Renal cortex interstitium (tissue), 11 donors: ENCODE data around the gene GAL3ST3. TPM values are rescaled to one million over a fixed set of nuclear protein-coding genes. Genes with fewer than 3 reads are reported as not detected.
A peak's percentile ranks its signal among the peaks of the same experiment; 100 is the strongest.
"Not testable (repeated sequence)": the region's sequence is repeated elsewhere in the genome, so short reads cannot be mapped to it uniquely, and the experiment has no call there.

Experiments used
- DNase-seq, 11 donors: peaks; one replicate each; pipeline ENCODE4 v3.0.0-alpha.2; 2013; ENCODE audit warnings: low read depth in 9 of 11, low spot score in 4 of 11; ENCODE audit errors: extremely low read depth in 1 of 11
- polyA plus RNA-seq, 3 donors: library from polyadenylated mRNA; unstranded; fragments of 120-200 nt; gene quantifications; one replicate each; pipeline ENCODE4 v1.2.1, GENCODE V29; 2013; ENCODE audit not compliant: insufficient read length in 3 of 3

The GAL3ST3 gene
- polyA plus RNA-seq, 3 donors, result 3.6 to 6.7 (median 6.6) TPM

DNA sequence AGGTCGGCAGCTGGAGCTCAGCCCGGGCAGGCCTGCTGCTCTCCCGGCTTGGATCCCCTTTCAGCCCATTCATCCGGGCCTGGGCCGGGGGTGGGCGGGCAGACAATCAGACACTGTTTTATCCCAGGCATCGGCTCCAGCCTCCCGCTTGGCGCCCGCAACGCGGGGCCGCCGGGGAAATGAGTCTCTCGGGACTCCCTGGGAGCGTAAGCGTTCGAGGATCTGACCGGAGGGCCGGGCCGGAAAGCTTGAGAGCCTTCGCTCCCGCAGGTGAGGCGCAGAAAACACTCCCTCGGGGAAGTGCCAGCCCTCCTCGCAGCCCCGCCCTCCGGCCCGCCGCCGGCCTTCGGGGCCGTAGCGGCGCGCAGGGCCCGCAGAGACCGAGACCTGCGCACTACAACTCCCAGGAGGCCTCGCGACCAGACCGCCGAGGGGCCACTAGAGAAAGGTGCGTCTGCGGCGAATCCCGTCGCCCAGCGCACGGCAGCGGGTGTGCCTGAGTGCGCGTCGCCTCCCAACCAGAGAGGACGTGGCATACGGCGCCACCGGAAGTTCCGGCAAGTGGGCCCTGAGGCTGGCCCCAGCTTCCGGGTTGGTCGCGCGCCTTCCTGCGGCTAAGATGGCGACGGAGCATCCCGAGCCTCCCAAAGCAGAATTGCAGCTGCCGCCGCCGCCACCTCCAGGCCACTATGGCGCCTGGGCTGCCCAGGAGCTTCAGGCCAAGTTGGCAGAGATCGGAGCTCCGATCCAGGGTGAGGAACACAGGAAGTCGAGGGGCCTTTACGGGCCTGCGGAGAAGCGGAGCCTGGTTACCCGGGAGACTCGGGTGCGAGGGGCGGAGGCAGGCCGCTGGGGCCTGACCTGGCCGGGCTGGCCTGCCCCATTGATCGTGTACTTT lies 3.1 kb upstream of the GAL3ST3 start, which contains the start of gene SF3B2:
Gene SF3B2, plus strand, starts transcription at position 599 of the 898 bp plus-strand sequence. Its CDS starts 21 bp downstream, at position 620.
- peak; percentile 89 to 98 (median 97) for DNase-seq

DNA sequence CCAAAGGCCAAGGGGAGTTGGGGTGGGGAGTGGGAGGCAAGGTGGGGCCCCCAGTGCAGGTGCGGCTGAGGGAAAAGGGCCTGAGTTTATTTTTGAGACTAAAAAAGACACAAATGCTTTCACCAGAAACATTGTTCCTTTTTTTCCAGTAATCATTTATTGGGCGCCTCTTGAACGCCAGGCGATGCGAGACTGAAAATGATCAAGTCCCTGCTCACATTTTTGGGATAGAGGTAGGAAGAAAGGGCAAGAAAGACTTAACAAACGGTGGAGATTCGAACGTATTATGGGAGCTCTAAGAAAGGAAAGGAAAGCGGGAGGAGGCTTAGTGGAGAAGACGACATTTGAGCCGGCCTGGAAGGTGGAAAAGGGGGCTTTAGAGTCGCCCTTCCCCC lies 2.4 kb upstream of the GAL3ST3 start:
- no peak for DNase-seq

DNA sequence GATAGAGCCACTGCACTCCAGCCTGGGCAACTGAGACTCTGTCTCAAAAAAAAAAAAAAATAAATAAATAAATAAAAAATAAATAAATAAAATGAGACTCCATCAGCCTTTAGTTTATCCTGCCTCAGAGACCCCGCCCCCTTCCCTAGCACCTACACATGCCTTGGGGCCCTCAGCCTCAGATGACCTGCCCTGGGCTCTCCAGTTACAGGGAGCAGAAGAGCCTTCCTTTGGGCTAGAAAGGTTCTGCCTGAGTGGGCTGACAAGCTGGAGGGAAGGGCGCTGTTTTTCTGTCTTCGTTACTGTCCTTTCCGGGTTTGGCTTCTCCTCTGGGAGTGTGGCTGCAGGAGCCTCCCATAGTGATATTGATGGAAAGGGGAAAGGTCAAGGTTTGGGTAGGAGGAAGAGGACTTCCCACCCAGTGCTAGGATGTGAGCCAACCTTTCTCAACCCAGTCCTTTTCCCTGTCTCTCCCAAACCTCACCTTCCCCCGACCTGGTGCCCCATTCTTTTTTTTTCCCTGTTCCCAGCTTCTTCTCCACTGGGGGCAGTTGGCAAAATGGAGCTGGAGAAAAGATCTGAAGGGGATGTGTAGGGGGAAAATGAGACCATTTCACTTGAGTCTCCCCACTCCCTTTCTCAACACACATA lies 1.7 kb upstream of the GAL3ST3 start:
- no peak for DNase-seq

DNA sequence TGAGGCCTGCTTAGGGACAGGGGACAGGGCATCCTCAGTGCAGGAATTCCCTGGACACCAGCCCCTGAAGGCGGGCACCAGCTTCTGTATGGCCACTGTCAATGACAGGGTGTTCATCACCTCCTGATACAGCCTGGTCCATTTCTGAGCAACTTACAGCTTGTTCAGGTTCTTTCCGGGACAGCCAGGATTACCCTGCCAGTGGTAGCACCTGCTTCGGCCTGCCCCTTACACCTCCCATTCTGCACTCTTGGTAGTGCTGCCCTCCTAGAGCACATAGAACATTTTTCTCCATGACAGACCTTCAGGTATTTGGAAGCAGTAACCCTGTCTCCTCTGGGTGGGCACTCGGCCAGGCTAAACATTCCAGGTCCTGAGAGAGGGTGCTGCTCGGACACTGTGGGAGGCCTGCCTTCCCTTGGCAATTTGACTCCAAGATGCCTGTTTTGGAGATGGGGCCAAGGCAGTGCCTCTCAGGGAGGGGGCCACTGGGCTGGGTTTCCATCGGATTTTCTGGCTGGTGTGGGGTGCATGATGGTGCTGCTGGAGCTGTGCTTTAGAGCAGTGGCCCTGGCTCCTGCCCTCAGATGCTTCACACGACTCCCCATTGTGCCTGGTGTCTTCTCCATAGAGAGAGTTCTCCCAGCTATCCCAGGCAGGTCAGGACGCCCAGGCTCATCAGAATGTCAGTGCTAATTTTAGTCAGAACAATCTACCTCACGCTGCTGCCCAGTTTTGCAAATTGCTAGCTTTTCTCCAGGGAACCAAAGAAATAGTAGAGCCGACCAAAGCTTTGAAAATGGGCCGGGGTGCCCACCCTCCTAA lies 1.2 kb downstream of the GAL3ST3 start:
- no peak for DNase-seq

DNA sequence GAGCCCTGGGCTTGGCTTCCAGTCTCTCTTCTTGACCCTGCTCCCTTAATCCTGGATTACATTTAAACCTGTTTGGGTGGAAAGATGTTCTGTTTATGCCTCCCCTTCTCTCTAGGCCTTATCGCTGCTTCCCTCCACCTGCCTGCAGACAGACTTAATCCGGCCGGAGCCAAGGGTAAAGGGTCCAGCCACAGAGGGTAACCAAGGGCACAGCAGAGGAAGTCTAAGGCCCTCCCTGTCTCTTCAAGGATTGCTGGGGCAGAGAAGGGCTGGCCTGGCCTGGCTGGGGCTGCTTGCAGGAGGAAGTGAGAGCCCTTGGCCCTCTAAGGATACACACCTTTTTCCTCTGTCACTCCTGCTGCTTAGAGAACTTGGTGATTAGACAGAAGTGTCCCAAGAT lies 2.1 kb downstream of the GAL3ST3 start:
- DNase-seq, result no peak

DNA sequence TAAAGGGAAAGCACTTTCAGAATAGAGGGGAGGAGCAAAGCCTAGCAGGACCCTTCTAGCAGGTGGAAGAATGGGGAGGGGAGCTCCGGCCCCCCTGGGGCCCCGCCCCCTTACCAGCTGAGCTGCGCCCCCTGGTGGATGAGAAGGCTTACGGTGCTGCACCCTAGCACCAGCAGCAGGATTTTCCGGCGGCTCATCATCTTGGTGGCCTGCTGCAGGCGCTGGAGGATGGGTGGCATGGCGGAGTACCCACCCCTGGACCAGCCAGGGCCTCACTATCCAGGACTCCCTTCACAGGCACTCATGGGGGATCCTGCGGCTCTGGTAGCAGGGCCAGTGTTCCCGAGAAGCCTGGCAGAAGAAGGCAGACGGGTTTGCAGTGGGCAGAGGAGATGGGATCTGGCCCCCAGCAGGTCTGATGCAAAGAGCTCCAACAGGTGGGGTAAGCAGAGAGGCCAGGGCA lies 3.8 kb downstream of the GAL3ST3 start:
- peak in 9 of 11 donors; percentile 46 to 72 (median 64) for DNase-seq

DNA sequence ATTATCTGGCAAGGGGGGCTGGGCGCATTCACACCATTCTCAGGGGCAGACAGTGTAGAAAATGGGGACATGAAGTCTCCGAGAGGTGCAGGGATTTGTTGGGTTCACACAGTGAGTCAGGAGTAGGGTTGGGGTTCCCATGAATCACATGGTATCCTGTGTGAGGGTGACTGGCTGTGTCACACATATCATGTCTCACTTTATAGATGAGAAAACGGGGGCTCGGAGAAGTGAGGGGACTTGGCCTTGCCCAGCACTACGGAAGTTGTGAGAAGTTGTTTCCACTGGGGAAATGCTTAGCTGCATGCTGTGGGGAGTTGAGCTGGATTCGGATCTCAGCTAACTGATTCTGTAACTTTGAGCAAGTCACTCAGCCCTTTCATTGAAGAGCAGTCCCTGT lies 4.2 kb downstream of the GAL3ST3 start:
- no peak for DNase-seq

DNA sequence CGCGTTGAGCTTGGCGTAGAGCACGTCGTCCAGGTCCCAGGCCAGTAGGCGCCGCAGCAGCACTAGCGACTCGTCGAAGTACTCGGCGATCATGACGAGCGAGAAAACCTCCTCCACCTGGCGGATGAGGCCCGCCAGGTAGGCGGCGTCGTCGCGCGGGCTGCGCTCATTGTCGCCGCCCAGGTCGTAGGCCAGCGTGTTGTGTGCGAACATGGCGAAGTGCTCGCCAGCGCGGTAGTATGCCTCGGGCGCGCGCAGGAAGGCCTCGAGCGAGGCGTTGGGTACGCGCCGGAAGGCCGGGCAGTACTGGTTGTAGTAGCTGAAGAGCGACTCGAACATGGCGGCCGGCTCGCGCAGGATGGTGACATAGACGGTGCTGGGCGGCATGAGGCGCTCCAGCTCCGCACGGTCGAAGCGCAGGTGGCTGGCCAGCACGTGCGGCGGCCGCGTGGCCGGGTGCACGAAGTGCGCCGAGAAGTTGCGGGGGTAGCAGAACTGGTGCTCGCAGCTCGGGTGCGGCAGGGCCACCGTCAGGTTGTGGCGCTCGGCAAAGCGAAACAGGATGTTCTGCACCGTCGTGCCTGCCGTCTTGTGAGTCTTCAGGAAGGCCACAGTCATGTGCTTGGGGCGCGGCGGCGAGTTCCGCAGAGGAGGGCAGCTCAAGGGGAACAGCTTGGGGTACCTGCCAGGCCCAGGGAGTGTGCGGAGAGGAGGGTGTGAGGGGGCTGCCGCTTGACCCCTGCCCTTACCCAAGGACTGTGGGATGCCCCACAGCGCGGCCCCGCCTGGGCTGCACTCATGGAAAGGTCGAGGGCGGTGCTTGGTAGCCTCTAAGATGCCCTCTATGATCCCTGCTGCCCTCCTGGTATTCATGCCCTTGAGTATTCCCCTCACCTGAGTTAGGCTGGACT lies 5.7 kb downstream of the GAL3ST3 start:
- no peak for DNase-seq

DNA sequence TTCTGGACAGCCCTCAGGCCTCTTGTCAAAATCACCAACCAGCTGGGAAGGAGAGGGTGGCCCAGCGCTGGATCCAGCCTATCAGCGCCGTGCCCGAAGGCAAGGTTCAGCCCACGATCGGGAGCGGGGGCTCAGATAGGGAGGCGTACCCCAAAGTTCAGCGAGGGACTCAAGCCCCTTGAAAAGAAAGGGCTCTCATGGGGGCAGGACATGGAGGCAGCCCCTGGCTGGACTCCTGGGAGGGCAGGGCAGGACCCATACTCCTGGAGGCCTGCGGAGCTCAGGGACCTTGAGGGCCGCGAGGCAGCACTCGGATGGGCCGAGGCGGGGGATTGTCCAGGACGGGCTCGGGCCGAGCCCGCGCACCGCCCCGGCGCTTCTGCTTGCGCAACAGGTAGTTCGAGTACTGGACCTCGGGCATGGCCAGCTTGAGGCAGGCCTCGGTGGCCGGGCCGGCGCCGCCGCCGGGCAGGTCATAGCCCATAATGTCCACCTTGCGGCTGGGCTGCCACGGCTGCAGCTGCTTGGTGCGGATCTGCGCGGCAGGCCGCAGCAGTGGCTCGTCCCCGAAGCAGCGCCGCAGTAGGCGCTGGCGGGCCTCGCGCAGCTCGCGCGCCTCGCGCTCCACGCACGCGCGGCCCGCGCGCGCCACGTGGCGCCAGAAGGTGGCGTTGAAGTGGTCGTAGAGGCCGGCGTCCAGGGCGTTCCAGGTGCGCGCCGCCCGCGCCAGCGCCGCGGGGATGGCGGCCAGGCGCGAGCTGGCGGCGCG lies 6.5 kb downstream of the GAL3ST3 start:
- no peak for DNase-seq

DNA sequence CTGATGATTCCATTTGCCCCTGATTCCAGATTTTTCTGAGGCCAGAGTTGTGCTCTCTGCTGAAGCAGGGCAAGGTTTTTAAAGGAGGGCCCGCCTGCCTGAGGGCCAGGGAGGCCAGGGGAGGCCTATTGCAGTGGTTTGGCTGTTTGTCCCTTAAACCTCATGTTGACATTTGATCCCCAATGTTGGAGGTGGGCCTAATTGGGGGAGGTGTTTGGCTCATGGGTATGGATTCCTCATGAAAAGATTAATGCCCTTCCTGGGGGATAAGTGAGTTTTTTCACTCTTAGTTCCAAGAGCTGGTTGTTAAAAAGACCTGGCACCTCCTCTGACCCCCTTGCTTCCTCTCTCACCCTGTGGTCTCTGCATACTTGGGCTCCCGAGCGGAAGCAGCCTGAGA lies 9.2 kb downstream of the GAL3ST3 start:
- DNase-seq, result no peak

DNA sequence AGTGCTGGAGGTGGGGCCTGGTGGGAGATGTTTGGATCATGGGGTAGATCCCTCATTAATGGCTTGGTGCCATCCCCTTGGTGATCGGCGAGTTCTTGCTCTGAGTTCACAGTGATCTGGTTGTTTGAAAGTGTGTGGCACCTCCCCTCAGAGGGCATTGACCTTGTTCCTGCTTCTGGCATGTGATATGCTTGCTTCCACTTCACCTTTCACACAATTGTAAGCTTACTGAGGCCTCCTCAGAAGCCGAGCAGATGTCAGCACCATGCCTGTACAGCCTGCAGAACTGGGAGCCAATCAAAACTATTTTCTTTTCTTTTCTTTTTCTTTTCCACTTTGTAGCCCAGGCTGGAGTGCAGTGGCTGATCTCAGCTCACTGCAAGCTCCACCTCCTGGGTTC lies 11.6 kb downstream of the GAL3ST3 start:
- DNase-seq, result no peak

DNA sequence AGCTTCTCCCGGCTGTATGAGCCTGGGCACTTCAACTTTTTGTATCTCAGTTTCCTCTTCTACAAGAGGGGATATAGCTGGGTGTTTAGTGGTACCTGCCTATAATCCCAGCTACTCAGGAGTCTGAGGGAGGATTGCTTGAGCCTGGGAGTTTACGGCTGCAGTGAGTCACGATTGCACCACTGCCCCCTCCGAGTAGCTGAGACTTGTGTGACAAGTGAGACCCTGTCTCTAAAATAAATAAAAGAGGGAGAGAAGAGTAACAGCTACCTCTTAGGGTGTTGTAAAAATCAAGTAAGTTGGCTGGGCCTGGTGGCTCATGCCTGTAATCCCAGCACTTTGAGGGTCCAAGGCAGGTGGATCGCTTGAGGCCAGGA lies 12.6 kb downstream of the GAL3ST3 start:
- DNase-seq, result no peak

DNA sequence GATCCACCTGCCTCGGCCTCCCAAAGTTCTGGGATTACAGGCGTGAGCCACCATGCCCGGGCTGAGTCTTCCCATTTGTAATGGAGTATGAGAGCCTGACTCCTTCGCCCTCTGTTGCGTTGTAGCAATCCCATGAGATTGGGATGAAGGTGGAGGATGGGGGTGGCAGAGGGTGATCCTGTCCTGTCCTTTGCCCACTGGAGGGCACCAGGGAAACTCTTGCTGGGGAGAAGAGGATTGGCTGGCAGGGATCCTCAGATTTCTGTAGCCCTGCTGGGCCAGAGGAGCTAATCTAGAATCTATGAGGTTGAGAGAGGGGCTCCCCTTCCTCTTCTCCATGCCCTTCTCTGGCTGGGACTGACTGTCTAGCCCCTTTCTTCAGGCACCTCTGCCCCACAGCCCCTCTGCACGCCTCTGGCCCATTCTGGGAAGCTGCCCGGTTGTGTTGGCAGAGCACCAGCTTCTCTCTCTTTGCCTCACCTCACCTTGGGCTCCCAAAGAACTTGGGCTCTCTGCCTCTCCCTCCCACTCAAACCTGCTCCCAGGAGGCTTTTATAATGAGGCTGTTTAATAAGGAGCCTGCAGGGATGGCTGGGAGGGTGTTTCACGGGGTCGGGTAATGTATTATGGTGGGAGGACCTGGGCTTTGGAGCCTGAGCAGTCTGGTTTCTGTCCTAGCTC lies 13.2 kb downstream of the GAL3ST3 start:
- no peak for DNase-seq

DNA sequence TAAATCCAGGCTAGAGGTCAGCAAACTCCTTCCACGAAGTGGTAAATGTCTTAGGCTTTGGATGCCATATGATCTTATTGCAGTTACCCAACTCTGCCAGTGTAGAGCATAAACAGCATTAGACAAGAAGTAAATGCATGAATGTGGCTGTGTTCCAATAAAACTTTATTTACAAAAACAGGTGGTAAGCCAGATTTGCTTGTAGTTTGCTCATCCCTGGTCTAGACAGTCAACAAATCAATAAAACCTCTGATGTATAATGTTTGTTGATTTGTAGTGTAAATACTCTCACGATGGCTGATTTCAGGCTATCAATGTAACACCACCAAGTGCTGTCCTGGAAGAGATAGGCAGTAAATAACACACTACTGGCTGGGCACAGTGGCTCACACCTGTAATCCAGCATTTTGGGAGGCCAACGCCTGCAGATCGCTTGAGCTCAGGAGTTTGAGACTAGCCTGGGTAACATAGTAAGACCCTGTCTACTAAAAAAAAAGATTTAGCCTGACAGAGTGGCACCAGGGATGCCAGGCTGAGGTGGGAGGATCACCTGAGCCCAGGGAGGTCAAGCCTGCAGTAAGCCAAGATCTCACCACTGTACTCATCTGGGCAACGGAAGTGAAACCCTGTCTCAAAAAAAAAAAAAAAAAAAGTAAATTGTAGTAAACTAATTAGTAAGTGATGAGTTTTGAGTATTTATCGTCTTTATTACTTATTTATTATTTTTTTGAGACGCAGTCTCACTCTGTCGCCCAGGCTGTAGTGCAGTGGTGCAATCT lies 15.8 kb downstream of the GAL3ST3 start:
- DNase-seq, result no peak

DNA sequence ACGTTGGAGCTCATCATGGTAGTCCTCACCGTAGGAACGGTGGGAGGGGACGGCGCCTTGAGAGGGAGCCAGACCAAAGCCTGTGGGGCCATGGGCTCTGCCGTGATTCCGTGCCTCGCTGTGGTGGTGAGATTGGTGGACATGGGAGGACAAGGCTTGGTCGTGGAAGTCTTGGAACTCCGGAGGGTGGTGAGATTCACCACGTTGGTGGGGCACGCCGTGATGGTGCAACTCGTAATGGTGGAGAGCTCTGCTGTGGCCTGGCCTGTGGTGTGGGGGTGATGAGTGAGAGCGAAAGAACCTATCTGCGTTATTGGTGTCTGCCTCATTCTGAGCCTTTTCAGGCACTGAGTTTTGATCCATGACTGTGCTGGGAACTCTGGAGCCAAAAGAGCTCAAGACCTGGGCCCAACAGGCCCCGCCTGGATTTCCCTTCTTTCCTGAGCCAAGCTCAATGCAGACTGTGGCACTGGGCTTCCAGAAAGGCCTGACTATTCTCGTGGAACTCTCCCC lies 22.9 kb downstream of the GAL3ST3 start, which contains the start of gene CATSPER1:
Gene CATSPER1, minus strand, starts transcription at position 463 of the 513 bp plus-strand sequence. Its CDS starts 100 bp downstream, at position 363.
- no peak for DNase-seq

DNA sequence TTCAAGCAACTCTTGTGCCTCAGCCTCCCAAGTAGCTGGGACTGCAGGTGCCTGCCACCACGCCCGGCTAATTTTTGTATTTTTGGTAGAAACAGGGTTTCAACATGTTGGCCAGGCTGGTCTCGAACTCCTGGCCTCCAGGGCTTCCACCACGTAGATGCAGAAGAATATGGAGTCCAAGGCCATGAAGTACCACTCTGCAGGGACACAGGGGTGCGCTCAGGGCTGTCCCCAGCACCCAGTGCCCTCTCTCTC lies 25.8 kb downstream of the GAL3ST3 start:
- not testable (repeated sequence) for DNase-seq
